ENCODE results near the gene SUOX. TPM values are rescaled to one million over a fixed set of nuclear protein-coding genes. Genes with fewer than 3 reads are reported as not detected.

Gene SUOX
- total RNA-seq, 4 donors from 2014 or later: 5.1 to 35.5 (median 26.7) TPM

DNA sequence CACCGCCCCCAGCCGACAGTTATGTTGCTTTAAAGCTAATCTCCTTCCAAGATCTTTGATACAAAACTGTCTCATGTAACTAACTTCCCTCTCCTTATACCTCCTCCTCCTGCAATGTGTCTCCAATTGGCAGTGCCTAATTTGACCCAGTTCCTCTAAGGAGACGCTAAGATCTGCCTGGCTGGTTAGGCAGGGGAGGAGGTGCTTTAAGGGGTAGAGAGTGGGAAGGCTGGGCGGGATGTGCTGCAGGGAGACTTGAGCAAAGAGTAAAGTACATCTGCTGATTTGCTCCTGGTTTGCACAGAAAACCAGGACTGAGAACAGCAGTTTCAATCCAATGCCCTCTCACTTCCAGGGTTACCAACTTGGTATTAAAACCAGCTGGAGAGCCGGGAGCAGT, 16.4 kb downstream of the SUOX start:
- no peaks in the 10 kb centered on the region for H3K27me3 ChIP-seq
- no peak overlapping the region for H3K4me3 ChIP-seq
- no peaks in the 10 kb centered on the region for H3K36me3 ChIP-seq
- intact Hi-C loops (cut with DNase I; ENCODE audit: low total_unique reads): no loop called here
- H3K9me3 ChIP-seq: no peaks in the 10 kb centered on the region
- no peak for TF ChIP-seq POLR2A (IDR thresholded peaks at IDR 0.05)
- TF ChIP-seq, protein P1, sequence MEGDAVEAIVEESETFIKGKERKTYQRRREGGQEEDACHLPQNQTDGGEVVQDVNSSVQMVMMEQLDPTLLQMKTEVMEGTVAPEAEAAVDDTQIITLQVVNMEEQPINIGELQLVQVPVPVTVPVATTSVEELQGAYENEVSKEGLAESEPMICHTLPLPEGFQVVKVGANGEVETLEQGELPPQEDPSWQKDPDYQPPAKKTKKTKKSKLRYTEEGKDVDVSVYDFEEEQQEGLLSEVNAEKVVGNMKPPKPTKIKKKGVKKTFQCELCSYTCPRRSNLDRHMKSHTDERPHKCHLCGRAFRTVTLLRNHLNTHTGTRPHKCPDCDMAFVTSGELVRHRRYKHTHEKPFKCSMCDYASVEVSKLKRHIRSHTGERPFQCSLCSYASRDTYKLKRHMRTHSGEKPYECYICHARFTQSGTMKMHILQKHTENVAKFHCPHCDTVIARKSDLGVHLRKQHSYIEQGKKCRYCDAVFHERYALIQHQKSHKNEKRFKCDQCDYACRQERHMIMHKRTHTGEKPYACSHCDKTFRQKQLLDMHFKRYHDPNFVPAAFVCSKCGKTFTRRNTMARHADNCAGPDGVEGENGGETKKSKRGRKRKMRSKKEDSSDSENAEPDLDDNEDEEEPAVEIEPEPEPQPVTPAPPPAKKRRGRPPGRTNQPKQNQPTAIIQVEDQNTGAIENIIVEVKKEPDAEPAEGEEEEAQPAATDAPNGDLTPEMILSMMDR (IDR thresholded peaks at IDR 0.05): no peak
- H3K4me1 ChIP-seq: no peaks in the 10 kb centered on the region
- no peak overlapping the region for H3K27ac ChIP-seq
- no peak for DNase-seq

GRCh38 chr12:56014205-56014604, 17.1 kb downstream of the SUOX start:
- Histone ChIP-seq H3K4me3 (no peak overlapping the region), H3K27ac (no peak overlapping the region), H3K36me3 (no peaks in the 10 kb centered on the region), H3K27me3 (no peaks in the 10 kb centered on the region), H3K9me3 (no peaks in the 10 kb centered on the region), H3K4me1 (no peaks in the 10 kb centered on the region)
- intact Hi-C loops (cut with DNase I; ENCODE audit: low total_unique reads): no loop called here
- TF ChIP-seq, protein P1 (IDR thresholded peaks at IDR 0.05): no peak
- no peak for TF ChIP-seq POLR2A (IDR thresholded peaks at IDR 0.05)
- DNase-seq: no peak

DNA sequence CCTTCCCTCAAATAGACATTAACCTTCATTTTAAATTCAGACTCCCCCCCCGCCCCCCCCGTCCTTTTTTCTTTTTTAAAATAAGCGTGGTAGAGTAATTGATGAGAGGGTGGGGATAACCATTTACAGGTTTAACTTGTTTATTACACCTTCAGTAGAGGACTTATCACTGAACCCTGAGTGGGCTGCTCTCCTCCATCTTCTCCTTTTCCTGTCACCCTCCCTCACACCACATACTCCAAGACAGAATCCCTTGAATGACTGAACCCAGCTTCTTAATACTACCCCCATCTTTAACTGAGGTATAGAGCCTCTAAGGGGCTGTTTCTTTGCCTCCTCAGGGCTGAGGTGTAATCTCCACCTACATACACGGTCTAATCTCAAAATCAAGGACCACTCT, 20.1 kb downstream of the SUOX start:
- H3K27ac ChIP-seq: no peak overlapping the region
- H3K4me3 ChIP-seq: no peak overlapping the region
- H3K36me3 ChIP-seq: no peaks in the 10 kb centered on the region
- H3K9me3 ChIP-seq: no peaks in the 10 kb centered on the region
- TF ChIP-seq POLR2A (IDR thresholded peaks at IDR 0.05): no peak
- TF ChIP-seq, protein P1 (IDR thresholded peaks at IDR 0.05): no peak
- H3K27me3 ChIP-seq: no peaks in the 10 kb centered on the region
- no peak for DNase-seq
- intact Hi-C loops (cut with DNase I; ENCODE audit: low total_unique reads): no loop called here
- no peaks in the 10 kb centered on the region for H3K4me1 ChIP-seq

DNA sequence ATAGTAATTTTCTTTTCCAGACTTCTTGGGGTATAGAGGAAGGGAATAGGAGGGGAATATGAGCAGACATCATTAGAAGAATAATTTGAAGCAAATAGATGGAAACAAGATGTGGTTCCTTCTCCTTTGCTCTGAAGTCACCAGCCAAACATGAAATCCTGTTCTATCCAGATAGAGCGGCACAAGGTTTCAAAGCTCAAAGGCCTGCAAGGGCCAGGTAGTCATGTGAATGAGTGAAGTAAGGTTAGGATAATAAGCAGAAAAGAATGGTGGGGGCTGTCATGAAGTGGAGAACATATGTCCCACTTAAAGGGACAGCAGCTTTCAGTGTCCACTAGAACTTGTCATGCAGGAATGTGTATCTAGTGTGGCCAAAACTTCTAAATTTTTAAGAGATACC, 21.3 kb downstream of the SUOX start:
- Histone ChIP-seq H3K9me3 (no peaks in the 10 kb centered on the region), H3K27ac (no peak overlapping the region), H3K36me3 (no peaks in the 10 kb centered on the region)

GRCh38 chr12:56020423-56021184, 23.5 kb downstream of the SUOX start, which contains the start of gene IKZF4:
TSS of gene IKZF4 (plus strand) at chr12:56021043. CDS start at chr12:56021494, 451 bp downstream.
- peak; percentile 82 to 85 for DNase-seq
- H3K4me1 ChIP-seq: no peaks in the 10 kb centered on the region
- no peaks in the 10 kb centered on the region for H3K36me3 ChIP-seq
- no peaks in the 10 kb centered on the region for H3K9me3 ChIP-seq
- intact Hi-C loops (cut with DNase I; ENCODE audit: low total_unique reads): no loop called here
- peak within 1 kb of the TSS; percentile 65 to 85 for H3K27ac ChIP-seq
- H3K4me3 ChIP-seq: peak within 1 kb of the TSS in 1 of 2 donors; percentile 40
- no peaks in the 10 kb centered on the region for H3K27me3 ChIP-seq
- peak in 1 of 2 donors; percentile 18 for TF ChIP-seq POLR2A (IDR thresholded peaks at IDR 0.05)
- TF ChIP-seq, protein P1 (IDR thresholded peaks at IDR 0.05): no peak

More for the DNA sequence above, 21.3 kb downstream of the SUOX start:
- no peak overlapping the region for H3K4me3 ChIP-seq
- no peaks in the 10 kb centered on the region for H3K27me3 ChIP-seq
- no peak for TF ChIP-seq POLR2A (IDR thresholded peaks at IDR 0.05)
- TF ChIP-seq, protein P1 (IDR thresholded peaks at IDR 0.05): no peak
- no peak for DNase-seq
- H3K4me1 ChIP-seq: no peaks in the 10 kb centered on the region
- intact Hi-C loops (cut with DNase I; ENCODE audit: low total_unique reads): no loop called here

Measured in uterus (tissue), 4 donors.